GM19395 (cell line): ENCODE measurements around the gene HAP1.
"Not testable (repeated sequence)": the region's sequence is repeated elsewhere in the genome, so short reads cannot be mapped to it uniquely, and the experiment has no call there.

Experiments
- ATAC-seq: cut with Tn5 transposase; IDR thresholded peaks from one replicate; pipeline ENCODE4 v1.9.1; 2021; ENCODE audit warnings: mild to moderate bottlenecking, moderate library complexity; ENCODE audit not compliant: unreplicated experiment

Gene HAP1

GRCh38 chr17:41692722-41693521 lies 41.5 kb downstream of the HAP1 start:
- ATAC-seq: no peak

GRCh38 chr17:41691031-41691777 lies 43.2 kb downstream of the HAP1 start:
- no peak for ATAC-seq

- ATAC-seq: no peak
Measured at GRCh38 chr17:41690497-41690896, 43.9 kb downstream of the HAP1 start.

- no peak for ATAC-seq
Measured at GRCh38 chr17:41689497-41690299, 44.7 kb downstream of the HAP1 start.

DNA sequence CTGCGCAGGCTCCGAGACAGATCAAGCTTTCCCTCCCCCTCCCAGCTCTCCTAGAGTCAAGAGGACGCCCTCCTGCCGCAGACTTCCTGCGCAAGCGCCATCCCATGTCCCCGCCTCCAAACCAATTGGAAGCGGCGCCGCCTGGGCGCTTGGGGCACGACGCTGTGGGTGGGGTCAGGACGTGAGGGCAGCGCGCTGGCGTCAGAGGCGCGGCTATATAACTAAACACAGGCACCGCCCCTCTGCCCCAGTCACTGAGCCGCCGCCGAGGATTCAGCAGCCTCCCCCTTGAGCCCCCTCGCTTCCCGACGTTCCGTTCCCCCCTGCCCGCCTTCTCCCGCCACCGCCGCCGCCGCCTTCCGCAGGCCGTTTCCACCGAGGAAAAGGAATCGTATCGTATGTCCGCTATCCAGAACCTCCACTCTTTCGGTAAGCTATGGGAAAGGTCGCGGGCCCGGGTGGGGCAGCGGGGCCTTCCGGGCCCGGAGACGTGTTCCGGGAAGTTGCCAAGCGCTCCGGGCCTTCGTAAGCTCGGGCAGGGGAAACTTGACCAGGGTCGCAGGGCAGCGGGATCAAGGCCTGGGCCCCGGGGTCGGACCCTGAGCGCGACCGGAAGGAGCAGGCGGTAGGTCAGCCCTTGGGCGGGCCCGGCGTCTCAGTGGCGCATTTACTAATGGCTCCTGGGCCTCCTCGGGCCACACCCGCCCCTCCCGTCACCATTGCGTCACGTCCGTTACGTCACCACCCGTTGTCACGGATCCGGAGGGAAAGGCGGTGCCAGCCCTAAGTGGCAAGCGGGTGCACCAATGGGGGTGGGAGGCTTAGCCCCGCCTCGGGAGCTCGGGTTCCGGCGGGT lies 45.6 kb downstream of the HAP1 start, which contains the start of gene EIF1:
Gene EIF1 (plus strand): TSS at position 245 of the 856 bp plus-strand sequence. CDS start 154 bp downstream, at position 399.
- peak; percentile 70 for ATAC-seq

GRCh38 chr17:41687828-41688640 lies 46.4 kb downstream of the HAP1 start:
- ATAC-seq: no peak

- no peak for ATAC-seq
Measured at GRCh38 chr17:41686281-41686680, 48.2 kb downstream of the HAP1 start.

DNA sequence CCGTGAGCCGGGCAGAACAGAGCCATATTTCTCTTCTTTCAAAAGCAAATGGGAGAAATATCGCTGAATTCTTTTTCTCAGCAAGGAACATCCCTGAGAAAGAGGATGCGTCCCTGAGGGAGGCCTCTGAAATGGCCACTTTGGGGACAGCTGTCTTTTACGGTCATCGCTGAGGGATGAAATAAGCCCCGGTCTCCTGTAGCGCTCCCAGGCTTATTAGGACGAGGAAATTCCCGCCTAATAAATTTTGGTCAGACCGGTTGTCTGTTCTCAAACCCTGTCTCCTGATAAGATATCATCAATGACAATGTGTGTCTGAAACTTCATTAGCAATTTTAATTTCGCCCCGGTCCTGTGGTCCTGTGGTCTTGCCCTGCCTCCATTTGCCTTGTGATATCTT lies 48.7 kb downstream of the HAP1 start:
- not testable (repeated sequence) for ATAC-seq

GRCh38 chr17:41684035-41684434 lies 50.4 kb downstream of the HAP1 start:
- ATAC-seq: no peak

DNA sequence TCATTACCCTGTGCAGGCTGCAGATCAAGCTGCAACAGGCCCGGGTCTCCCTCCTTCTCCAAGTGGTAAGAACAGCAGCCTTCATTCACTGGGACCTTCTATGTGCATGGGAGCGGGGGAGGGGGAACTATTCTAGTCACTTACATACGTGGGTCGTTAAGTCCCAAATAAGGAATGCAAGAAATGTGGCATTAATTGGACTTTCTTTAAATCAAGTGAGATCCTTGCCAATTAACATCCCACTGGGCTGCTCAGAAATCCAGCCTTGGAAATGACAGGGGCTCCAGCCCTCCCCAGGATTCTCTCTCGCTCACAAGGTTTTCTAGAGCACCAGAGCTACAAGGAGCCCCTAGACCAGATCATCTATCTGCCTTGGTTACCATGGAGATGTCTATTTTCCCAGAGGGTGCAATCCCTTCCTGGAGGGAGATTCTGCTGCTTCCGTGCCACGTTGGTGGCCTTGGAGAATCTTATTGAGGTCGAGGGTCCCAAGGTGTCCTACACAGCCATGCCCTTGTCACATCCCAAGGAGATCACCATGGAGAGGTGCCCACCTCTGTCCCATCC lies 50.9 kb downstream of the HAP1 start:
- ATAC-seq: no peak

DNA sequence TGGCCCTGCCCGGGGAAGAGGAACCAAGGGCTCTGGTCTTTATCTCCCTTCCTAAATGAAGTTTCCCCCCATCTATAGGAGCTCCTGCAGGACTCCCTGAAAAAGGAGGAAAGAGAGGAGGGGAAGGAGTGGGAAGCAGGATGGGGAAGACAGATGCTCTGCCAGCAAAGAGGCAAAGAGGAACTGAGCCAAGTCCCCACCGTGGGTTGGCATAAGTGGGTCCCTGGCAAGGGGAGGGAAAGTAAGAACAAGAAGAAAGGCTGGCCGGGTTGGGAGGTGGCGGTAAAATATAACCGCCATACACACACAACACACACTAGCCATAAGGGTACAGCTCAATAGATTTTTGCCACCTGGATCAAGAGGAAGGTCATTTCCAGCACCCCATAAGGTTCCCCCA lies 51.8 kb downstream of the HAP1 start:
- no peak for ATAC-seq

GRCh38 chr17:41681776-41682175 lies 52.7 kb downstream of the HAP1 start:
- ATAC-seq: no peak

DNA sequence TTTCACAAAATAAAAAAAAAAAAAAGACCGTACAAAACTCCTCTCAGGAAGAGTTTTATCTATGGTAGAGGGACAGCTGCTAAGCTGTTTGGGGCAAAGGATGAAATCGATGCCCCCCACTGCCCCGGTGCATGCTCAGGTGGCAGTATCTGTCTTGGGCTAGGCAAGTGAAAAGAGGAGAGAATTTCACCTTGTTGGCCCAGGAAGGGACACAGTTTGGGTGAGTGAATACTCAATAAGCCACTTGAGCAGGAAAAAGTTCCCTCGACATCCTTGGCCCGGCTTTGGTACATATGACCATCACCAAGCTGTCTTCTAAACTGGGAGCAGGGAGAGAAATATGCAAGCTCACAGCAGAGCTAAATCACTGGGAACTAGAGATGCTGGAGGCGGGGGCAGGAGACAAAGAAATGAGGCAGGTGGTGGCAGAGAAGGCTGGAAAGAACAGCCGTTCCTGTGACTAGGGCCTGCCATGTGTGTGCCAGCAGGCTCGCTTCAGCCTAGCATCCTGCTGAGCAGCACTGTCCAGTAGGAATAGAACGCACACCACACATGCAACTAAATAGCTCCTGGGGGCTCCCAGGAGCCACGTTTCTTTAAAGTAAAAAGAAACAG lies 53.9 kb downstream of the HAP1 start:
- ATAC-seq: no peak

GRCh38 chr17:41679740-41680425 lies 54.6 kb downstream of the HAP1 start:
- ATAC-seq: no peak

DNA sequence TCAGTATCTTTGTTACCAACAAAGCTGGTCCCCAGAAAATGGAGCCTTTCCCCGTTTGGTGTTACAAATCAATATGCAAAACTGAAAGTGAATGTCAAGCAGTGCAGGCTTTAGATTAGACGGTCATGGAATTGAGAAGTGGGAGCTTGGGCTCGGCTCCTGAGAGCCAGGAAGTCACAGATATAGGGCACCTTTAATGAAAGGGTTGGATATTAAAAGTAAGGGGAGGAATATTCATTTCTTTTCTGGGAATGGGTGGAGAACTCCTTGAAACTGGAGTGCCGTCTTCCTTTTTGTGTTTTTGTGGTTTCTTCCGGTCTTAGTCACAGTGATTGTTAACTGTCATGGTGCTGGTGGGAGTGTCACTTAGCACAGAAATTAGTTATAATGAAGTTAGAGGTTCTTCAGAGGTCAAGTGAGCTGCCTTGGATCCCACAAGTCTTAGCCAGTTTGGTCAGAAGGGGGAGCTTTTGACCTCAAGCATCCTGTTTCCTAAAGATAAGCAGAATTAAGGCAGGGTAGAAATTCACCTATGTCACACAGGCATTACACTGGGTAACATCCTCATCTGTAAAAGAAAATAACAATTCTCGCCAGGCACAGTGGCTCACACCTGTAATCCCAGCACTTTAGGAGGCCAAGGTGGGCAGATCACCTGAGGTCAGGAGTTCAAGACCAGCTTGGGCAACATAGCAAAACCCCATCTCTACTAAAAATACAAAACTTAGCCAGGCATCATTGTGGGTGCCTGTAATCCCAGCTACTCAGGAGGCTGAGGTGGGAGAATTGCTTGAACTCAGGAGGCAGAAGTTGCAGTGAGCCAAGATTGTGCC lies 55.3 kb downstream of the HAP1 start:
- peak; percentile 56 for ATAC-seq

- peak; percentile 16 for ATAC-seq
Measured at GRCh38 chr17:41678411-41678906, 56.0 kb downstream of the HAP1 start.

DNA sequence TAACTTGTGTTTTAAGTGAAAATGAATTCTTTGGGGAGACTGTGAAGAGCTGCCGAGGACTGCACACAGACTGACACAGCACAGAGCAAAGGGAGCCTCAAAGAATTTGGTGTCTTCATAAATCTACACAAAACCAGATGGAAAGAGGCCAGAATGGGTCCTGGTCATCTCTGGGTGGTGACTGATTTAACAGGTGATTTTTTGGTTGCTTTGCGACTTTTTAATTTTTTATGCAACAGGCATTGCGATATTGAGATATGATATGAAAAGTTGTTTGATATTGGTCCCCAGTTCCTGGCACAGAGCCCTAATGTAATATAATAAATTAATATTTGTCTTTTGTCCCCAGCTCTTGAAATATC lies 58.4 kb downstream of the HAP1 start:
- ATAC-seq: no peak
